Testis (tissue), 2 donors: ENCODE data around the gene POLR2E.

ENCODE experiments used
- POLR2A ChIP-seq: fragments of 450-650 bp; IDR thresholded peaks from one replicate; pipeline ENCODE4 v1.6.1; 2017; ENCODE audit warnings: antibody characterized with exemption, mild to moderate bottlenecking, moderate library complexity
- TF ChIP-seq, protein P1 (sequence below), 3 experiments: fragments of 450-650 bp in 2 of 3; fragments of 200-600 bp in 1 of 3; sonication (generic) in 1 of 3; IDR thresholded peaks; one replicate each; pipeline ENCODE4 v1.5.1; 2016 to 2019; ENCODE audit warnings: antibody characterized with exemption in 3 of 3, mild to moderate bottlenecking in 2 of 3, moderate library complexity in 1 of 3

GRCh38 chr19:1073063-1073955 is 21.9 kb downstream of the POLR2E start:
- no peak for TF ChIP-seq POLR2A
- TF ChIP-seq, protein P1, sequence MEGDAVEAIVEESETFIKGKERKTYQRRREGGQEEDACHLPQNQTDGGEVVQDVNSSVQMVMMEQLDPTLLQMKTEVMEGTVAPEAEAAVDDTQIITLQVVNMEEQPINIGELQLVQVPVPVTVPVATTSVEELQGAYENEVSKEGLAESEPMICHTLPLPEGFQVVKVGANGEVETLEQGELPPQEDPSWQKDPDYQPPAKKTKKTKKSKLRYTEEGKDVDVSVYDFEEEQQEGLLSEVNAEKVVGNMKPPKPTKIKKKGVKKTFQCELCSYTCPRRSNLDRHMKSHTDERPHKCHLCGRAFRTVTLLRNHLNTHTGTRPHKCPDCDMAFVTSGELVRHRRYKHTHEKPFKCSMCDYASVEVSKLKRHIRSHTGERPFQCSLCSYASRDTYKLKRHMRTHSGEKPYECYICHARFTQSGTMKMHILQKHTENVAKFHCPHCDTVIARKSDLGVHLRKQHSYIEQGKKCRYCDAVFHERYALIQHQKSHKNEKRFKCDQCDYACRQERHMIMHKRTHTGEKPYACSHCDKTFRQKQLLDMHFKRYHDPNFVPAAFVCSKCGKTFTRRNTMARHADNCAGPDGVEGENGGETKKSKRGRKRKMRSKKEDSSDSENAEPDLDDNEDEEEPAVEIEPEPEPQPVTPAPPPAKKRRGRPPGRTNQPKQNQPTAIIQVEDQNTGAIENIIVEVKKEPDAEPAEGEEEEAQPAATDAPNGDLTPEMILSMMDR (IDR thresholded peaks at IDR 0.05): no peak
